Measurements from ENCODE around the gene SDR42E2.

DNA sequence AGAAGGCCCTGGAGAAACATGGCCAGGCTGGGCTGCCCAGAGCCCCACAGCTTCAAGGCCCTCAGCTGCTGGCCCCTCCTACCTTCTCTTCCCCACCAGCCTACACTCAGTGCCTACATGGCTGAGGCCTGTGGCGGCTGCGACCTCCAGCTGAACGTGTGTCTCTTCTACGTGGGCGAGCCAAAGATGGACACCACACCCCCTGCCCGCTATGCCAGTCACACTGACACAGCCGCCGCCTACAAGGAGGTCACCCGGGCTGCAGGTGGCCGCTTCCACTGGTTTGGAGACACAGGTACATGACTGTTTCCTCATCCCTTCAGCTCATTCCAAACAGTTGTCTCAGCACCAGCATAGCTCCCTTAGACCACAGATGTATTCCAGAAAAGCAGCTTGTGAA lies 29.5 kb upstream of the SDR42E2 start:
- no peak for TF ChIP-seq TAF1 (IDR thresholded peaks at IDR 0.05; ENCODE audit: low read depth, low read length)
- no peak for TF ChIP-seq POLR2A (IDR thresholded peaks at IDR 0.05; ENCODE audit: low read depth, low read length)
- no peak for TF ChIP-seq POLR2AphosphoS5 (IDR thresholded peaks at IDR 0.05; ENCODE audit: low read depth, low read length)
- TF ChIP-seq SPI1 (IDR thresholded peaks at IDR 0.05; ENCODE audit: low read depth, low read length) = no peak
- TF ChIP-seq PAX5 (IDR thresholded peaks at IDR 0.05; ENCODE audit: insufficient read depth, low read length, severe bottlenecking) = no peak
- TF ChIP-seq POU2F2 (IDR thresholded peaks at IDR 0.05; ENCODE audit: low read depth, low read length) = no peak
